Endodermal cell (in vitro differentiated cells): ENCODE measurements around the gene CCNQ. TPM values are rescaled to one million over a fixed set of nuclear protein-coding genes. Genes with fewer than 3 reads are reported as not detected.

Experiments used
- DNase-seq: peaks from one replicate; pipeline ENCODE4 v3.0.0-alpha.2; 2017
- H3K27ac ChIP-seq: 2 replicates; pipeline ENCODE4 v1.5.1; 2013; ENCODE audit warnings: mild to moderate bottlenecking, low read depth, low read length, moderate library complexity
- H3K27me3 ChIP-seq: 2 replicates; pipeline ENCODE4 v1.6.1; 2013; ENCODE audit warnings: mild to moderate bottlenecking, low read length, moderate library complexity; ENCODE audit not compliant: insufficient read depth, control insufficient read depth, poor library complexity, severe bottlenecking
- H3K36me3 ChIP-seq: 2 replicates; pipeline ENCODE4 v1.7.0; 2013; ENCODE audit warnings: mild to moderate bottlenecking, low read length, moderate library complexity; ENCODE audit not compliant: control insufficient read depth, insufficient read depth
- H3K4me1 ChIP-seq: one replicate; pipeline ENCODE4 v1.7.0; 2013; ENCODE audit warnings: low read length; ENCODE audit not compliant: control insufficient read depth, insufficient read depth
- H3K4me3 ChIP-seq: 2 replicates; pipeline ENCODE4 v1.5.1; 2013; ENCODE audit warnings: mild to moderate bottlenecking, low read length, moderate library complexity
- H3K9ac ChIP-seq: 2 replicates; pipeline ENCODE4 v1.6.1; 2013; ENCODE audit warnings: mild to moderate bottlenecking, low read length, moderate library complexity; ENCODE audit not compliant: poor library complexity, severe bottlenecking; ENCODE audit errors: extremely low read depth
- H3K9me3 ChIP-seq: 2 replicates; pipeline ENCODE4 v1.6.1; 2013; ENCODE audit warnings: mild to moderate bottlenecking, low read length, moderate library complexity; ENCODE audit not compliant: control insufficient read depth
- H3K27ac Mint-ChIP-seq: 2 replicates; pipeline ENCODE4 v1.8.0; 2020; ENCODE audit warnings: mixed read lengths
- H3K27me3 Mint-ChIP-seq: 2 replicates; pipeline ENCODE4 v1.8.0; 2021; ENCODE audit warnings: mild to moderate bottlenecking, mixed read lengths; ENCODE audit not compliant: insufficient read depth
- H3K36me3 Mint-ChIP-seq: 2 replicates; pipeline ENCODE4 v1.8.0; 2020; ENCODE audit warnings: low read depth, mixed read lengths
- H3K4me1 Mint-ChIP-seq: 2 replicates; pipeline ENCODE4 v1.8.0; 2020; ENCODE audit warnings: mixed read lengths
- H3K4me3 Mint-ChIP-seq: 2 replicates; pipeline ENCODE4 v1.8.0; 2020; ENCODE audit warnings: mild to moderate bottlenecking, moderate library complexity, mixed read lengths
- H3K9me3 Mint-ChIP-seq: 2 replicates; pipeline ENCODE4 v1.8.0; 2020; ENCODE audit warnings: mild to moderate bottlenecking, mixed read lengths
- WGBS, 2 experiments: methylation state at CpG; one replicate each; pipeline versions ENCODE4 v1.1.5 to v1.1.7; 2013; ENCODE audit warnings: missing lambda C conversion rate in 2 of 2, mixed read lengths in 1 of 2; ENCODE audit not compliant: insufficient coverage in 1 of 2, insufficient read length in 1 of 2; 5-methylcytosine and 5-hydroxymethylcytosine counted together
- total RNA-seq, 2 donors: library from RNA; stranded (reverse); fragmentation: NEBNext Ultra II Directional in 1 of 2; extraction: Animal tissue kit (Norgen Biotek cat#: 25700) in 1 of 2; gene quantifications; 2 replicates in 1 of 2; 3 replicates in 1 of 2; pipeline ENCODE4 v1.2.1, GENCODE V29; 2021
- TF ChIP-seq, protein P1 (sequence below): fragments of 200-600 bp; sonication (generic); conservative IDR thresholded peaks from 2 replicates; pipeline ENCODE4 v1.5.0; 2021; ENCODE audit warnings: antibody characterized with exemption, mild to moderate bottlenecking

The CCNQ gene
- total RNA-seq, 2 donors from 2014 or later: 17.1 to 20.8 TPM

- H3K9me3 ChIP-seq: no peaks in the 10 kb centered on the region
- no peaks in the 10 kb centered on the region for H3K4me1 ChIP-seq
- Mint-ChIP-seq H3K36me3 (no peaks in the 10 kb centered on the region), H3K27ac (no peak overlapping the region), H3K9me3 (peaks cover 74% of the 10 kb centered on the region), H3K27me3 (no peaks in the 10 kb centered on the region), H3K4me1 (no peaks in the 10 kb centered on the region), H3K4me3 (no peak overlapping the region)
- no peak for DNase-seq
- H3K4me3 ChIP-seq: no peak overlapping the region
- WGBS, 2 experiments: 96 to 100% methylated on average over 3 to 22 of the region's 22 CpGs
- H3K9ac ChIP-seq: no peak overlapping the region
- H3K27me3 ChIP-seq: no peaks in the 10 kb centered on the region
- no peak overlapping the region for H3K27ac ChIP-seq
- no peaks in the 10 kb centered on the region for H3K36me3 ChIP-seq
- TF ChIP-seq, protein P1, sequence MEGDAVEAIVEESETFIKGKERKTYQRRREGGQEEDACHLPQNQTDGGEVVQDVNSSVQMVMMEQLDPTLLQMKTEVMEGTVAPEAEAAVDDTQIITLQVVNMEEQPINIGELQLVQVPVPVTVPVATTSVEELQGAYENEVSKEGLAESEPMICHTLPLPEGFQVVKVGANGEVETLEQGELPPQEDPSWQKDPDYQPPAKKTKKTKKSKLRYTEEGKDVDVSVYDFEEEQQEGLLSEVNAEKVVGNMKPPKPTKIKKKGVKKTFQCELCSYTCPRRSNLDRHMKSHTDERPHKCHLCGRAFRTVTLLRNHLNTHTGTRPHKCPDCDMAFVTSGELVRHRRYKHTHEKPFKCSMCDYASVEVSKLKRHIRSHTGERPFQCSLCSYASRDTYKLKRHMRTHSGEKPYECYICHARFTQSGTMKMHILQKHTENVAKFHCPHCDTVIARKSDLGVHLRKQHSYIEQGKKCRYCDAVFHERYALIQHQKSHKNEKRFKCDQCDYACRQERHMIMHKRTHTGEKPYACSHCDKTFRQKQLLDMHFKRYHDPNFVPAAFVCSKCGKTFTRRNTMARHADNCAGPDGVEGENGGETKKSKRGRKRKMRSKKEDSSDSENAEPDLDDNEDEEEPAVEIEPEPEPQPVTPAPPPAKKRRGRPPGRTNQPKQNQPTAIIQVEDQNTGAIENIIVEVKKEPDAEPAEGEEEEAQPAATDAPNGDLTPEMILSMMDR: no peak
These were observed 38.5 kb downstream of the CCNQ start for GRCh38 chrX:153560466-153560865.

GRCh38 chrX:153560000-153560399 lies 38.9 kb downstream of the CCNQ start:
- TF ChIP-seq, protein P1: no peak
- no peaks in the 10 kb centered on the region for H3K36me3 Mint-ChIP-seq
- no peaks in the 10 kb centered on the region for H3K27me3 Mint-ChIP-seq
- Histone ChIP-seq H3K27ac (no peak overlapping the region), H3K9me3 (no peaks in the 10 kb centered on the region), H3K9ac (no peak overlapping the region), H3K27me3 (no peaks in the 10 kb centered on the region), H3K4me3 (no peak overlapping the region), H3K4me1 (no peaks in the 10 kb centered on the region), H3K36me3 (no peaks in the 10 kb centered on the region)
- peaks cover 75% of the 10 kb centered on the region for H3K9me3 Mint-ChIP-seq
- WGBS, 2 experiments: 83 to 100% methylated on average over 1 to 7 of the region's 9 CpGs
- no peak for DNase-seq
- H3K4me3 Mint-ChIP-seq: no peak overlapping the region
- no peaks in the 10 kb centered on the region for H3K4me1 Mint-ChIP-seq
- H3K27ac Mint-ChIP-seq: no peak overlapping the region

DNA sequence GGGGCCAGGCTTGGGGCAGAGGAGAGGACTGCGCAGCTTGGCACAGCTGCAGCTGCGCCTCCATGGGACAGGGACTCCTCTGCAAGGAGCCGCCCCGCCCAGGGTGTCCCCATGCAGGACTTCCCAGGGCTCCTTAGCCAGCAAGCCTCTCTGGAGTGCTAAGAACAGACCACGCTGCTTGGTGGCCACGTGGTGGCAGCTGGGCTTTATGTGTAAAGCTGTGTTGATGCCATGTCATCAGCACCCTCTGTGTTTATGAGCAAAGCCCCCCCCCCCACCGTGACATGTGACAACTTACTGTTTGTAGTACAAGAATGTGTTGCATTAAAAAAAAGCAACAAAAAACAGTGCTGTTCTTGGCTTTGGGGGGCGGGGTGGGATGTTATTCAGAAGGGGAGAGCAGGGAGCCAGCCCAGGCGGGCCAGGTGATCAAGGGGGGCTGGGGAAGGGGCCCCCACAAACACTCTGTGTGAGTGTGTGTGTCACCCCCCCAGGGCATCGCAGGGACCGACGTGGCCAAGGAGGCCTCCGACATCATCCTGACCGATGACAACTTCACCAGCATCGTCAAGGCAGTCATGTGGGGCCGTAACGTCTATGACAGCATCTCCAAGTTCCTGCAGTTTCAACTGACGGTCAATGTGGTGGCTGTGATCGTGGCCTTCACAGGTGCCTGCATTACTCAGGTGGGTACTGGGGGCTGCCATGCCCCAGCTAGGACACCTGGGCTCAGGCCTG lies 41.2 kb downstream of the CCNQ start:
- peaks cover 78% of the 10 kb centered on the region for H3K9me3 Mint-ChIP-seq
- no peaks in the 10 kb centered on the region for H3K27me3 Mint-ChIP-seq
- no peaks in the 10 kb centered on the region for H3K9me3 ChIP-seq

More for the DNA sequence above, 41.2 kb downstream of the CCNQ start:
- no peaks in the 10 kb centered on the region for H3K4me1 ChIP-seq
- H3K27ac ChIP-seq: no peak overlapping the region
- TF ChIP-seq, protein P1: no peak
- no peaks in the 10 kb centered on the region for H3K27me3 ChIP-seq
- 91 to 100% methylated on average over 1 to 18 of the region's 19 CpGs for WGBS, 2 experiments
- no peak overlapping the region for H3K4me3 ChIP-seq
- no peak overlapping the region for H3K4me3 Mint-ChIP-seq
- no peaks in the 10 kb centered on the region for H3K4me1 Mint-ChIP-seq
- DNase-seq: no peak
- no peaks in the 10 kb centered on the region for H3K36me3 Mint-ChIP-seq
- no peaks in the 10 kb centered on the region for H3K36me3 ChIP-seq
- H3K9ac ChIP-seq: no peak overlapping the region
- H3K27ac Mint-ChIP-seq: no peak overlapping the region
